Kidney epithelial cell (primary cell): Measurements from ENCODE around the gene MEX3D. TPM values are rescaled to one million over a fixed set of nuclear protein-coding genes. Genes with fewer than 3 reads are reported as not detected.

Source experiments
- DNase-seq: peaks from one replicate; pipeline ENCODE4 v3.0.0-alpha.2; 2010; ENCODE audit warnings: low read depth
- H3K27me3 ChIP-seq: 2 replicates; pipeline ENCODE4 v1.6.0; 2011; ENCODE audit warnings: low read length; ENCODE audit not compliant: control insufficient read depth, insufficient read depth
- H3K36me3 ChIP-seq: 2 replicates; pipeline ENCODE4 v1.5.1; 2011; ENCODE audit warnings: low read length; ENCODE audit not compliant: control insufficient read depth, insufficient read depth
- H3K4me3 ChIP-seq: 2 replicates; pipeline ENCODE4 v1.5.1; 2011; ENCODE audit warnings: low read depth, mild to moderate bottlenecking, control low read depth, low read length
- CTCF ChIP-seq: IDR thresholded peaks from 2 replicates; pipeline ENCODE4 v1.5.1; 2011; ENCODE audit warnings: mild to moderate bottlenecking, moderate library complexity, low read length, control low read depth, inconsistent platforms; ENCODE audit not compliant: insufficient read depth, poor library complexity, severe bottlenecking
- total RNA-seq: library from RNA; depleted of rRNA; stranded (reverse); fragments of >200 nt; gene quantifications from 2 replicates; pipeline ENCODE4 v1.2.3, GENCODE V29; 2015

MEX3D gene
- total RNA-seq, 1 donor from 2014 or later, result 90.9 TPM

- Histone ChIP-seq H3K27me3 (no peaks in the 10 kb centered on the region), H3K36me3 (no peaks in the 10 kb centered on the region), H3K4me3 (peak overlapping the region; percentile 94)
- peak; percentile 31 for DNase-seq
- TF ChIP-seq CTCF, result no peak
Observed at GRCh38 chr19:1592024-1592754, 24.1 kb upstream of the MEX3D start.

- no peak for DNase-seq
- TF ChIP-seq CTCF, result no peak
- H3K4me3 ChIP-seq, result peak overlapping the region; percentile 94
- H3K36me3 ChIP-seq, result no peaks in the 10 kb centered on the region
- no peaks in the 10 kb centered on the region for H3K27me3 ChIP-seq
Observed at GRCh38 chr19:1591421-1592023, 23.4 kb upstream of the MEX3D start.

DNA sequence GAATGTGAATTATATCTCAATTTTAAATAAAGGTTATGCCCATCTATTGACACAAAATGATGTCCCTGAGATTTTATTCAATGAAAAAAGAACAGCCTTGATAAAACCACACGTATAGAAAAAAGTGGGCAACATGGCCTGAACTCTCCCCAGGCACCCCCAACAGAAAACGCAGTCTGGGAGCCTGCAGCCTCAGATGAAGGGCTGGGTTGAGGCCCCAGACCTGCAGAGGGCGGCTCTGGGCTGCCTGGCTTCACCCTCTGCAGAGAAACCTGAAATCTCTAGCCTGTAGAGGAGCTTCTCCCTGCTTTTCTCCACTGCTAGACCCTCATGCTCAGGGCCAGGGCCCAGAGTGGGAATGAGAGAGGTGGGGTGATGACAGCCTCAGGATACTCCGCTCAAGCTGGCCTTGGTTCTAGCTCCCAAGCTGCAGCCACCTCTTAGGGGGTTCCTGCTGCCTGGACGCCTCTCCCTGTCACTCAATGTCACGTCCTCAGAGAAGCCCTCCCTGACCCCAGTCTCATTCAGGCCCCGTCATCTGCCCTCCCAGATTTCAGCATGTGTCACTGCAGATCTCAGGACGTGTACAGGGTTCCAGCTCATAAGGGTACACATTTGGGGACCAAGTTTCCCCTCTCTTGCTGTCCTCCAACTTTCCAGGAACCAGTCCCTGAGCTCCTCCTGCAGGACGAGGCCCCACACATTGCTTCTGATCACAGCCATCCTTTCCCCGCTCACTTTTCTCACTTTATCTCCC is 22.7 kb upstream of the MEX3D start:
- no peak for DNase-seq
- TF ChIP-seq CTCF, result peak; percentile 59
- Histone ChIP-seq H3K4me3 (peak overlapping the region; percentile 94), H3K27me3 (no peaks in the 10 kb centered on the region), H3K36me3 (no peaks in the 10 kb centered on the region)

DNA sequence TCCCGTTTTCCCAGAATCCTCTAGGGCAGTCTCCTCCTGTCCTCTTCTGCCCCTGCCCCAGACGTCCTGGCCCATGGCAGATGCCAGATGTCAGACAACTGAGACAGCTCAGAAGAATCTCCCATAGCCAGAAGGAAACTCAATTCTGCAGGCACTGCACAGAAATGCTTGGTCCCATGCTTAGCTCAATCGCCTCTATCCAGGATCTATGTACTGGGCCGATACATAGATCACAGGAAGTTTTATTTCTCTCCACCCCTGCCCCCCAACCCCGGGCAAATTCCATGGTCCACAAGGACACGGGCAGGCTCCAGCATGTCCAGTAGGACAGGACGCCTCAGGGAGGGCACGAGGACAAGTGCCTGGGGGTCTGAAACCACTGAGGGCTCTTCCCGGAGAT is 19.7 kb upstream of the MEX3D start:
- H3K36me3 ChIP-seq, result no peaks in the 10 kb centered on the region
- no peak for TF ChIP-seq CTCF
- DNase-seq, result no peak
- H3K4me3 ChIP-seq, result no peak overlapping the region
- H3K27me3 ChIP-seq, result no peaks in the 10 kb centered on the region

GRCh38 chr19:1585243-1585580 is 17.1 kb upstream of the MEX3D start:
- Histone ChIP-seq H3K36me3 (peaks cover 1% of the 10 kb centered on the region), H3K27me3 (no peaks in the 10 kb centered on the region), H3K4me3 (no peak overlapping the region)
- no peak for TF ChIP-seq CTCF
- DNase-seq, result no peak
